ENCODE measurements around the gene FBN2.
"Not testable (repeated sequence)": the region's sequence is repeated elsewhere in the genome, so short reads cannot be mapped to it uniquely, and the experiment has no call there.

FBN2 gene

GRCh38 chr5:128455841-128456361 lies 82.1 kb downstream of the FBN2 start:
- Histone ChIP-seq H3K27me3 (ENCODE audit: insufficient read depth, low read length, poor library complexity, severe bottlenecking) (no peaks in the 10 kb centered on the region), H3K4me3 (ENCODE audit: low read length, poor library complexity, severe bottlenecking) (no peak overlapping the region), H3K9ac (ENCODE audit: low read depth, low read length, poor library complexity, severe bottlenecking) (no peak overlapping the region), H3F3A (ENCODE audit: low read depth) (no peaks in the 10 kb centered on the region), H3K4me2 (ENCODE audit: low read depth, low read length, poor library complexity, severe bottlenecking) (no peak overlapping the region), H3K79me2 (ENCODE audit: insufficient read depth, low read length) (no peaks in the 10 kb centered on the region), H3K36me3 (ENCODE audit: insufficient read depth, low read length) (no peaks in the 10 kb centered on the region), H3K4me1 (ENCODE audit: insufficient read depth, low read length, poor library complexity, severe bottlenecking) (peaks cover 12% of the 10 kb centered on the region), H2AFZ (ENCODE audit: low read length) (no peak overlapping the region), H4K20me1 (ENCODE audit: insufficient read depth, low read length, poor library complexity, severe bottlenecking) (no peaks in the 10 kb centered on the region), H3K9me2 (replicated peaks; ENCODE audit: low read depth, low read length) (no peaks in the 10 kb centered on the region), H3K9me3 (ENCODE audit: insufficient read depth, low read depth, low read length) (no peaks in the 10 kb centered on the region)
- TF ChIP-seq CTCF (conservative IDR thresholded peaks at IDR 0.05; ENCODE audit: low read length) (no peak), EZH2phosphoT487 (IDR thresholded peaks at IDR 0.05; ENCODE audit: borderline replicate concordance) (no peak)

GRCh38 chr5:128453121-128453520 lies 84.9 kb downstream of the FBN2 start:
- peak overlapping the region; percentile 83; the same call in 1 of the 2 replicates for H2AFZ ChIP-seq (ENCODE audit: low read length)
- H3K27me3 ChIP-seq (ENCODE audit: insufficient read depth, low read length, poor library complexity, severe bottlenecking) = no peaks in the 10 kb centered on the region
- peak overlapping the region; percentile 27 for H3K4me2 ChIP-seq (ENCODE audit: low read depth, low read length, poor library complexity, severe bottlenecking)
- H3K4me3 ChIP-seq (ENCODE audit: low read length, poor library complexity, severe bottlenecking) = no peak overlapping the region
- H3K9me3 ChIP-seq (ENCODE audit: insufficient read depth, low read depth, low read length) = no peaks in the 10 kb centered on the region
- no peaks in the 10 kb centered on the region for H4K20me1 ChIP-seq (ENCODE audit: insufficient read depth, low read length, poor library complexity, severe bottlenecking)
- no peaks in the 10 kb centered on the region for H3K9me2 ChIP-seq (replicated peaks; ENCODE audit: low read depth, low read length)
- TF ChIP-seq CTCF (conservative IDR thresholded peaks at IDR 0.05; ENCODE audit: low read length) (no peak), EZH2phosphoT487 (IDR thresholded peaks at IDR 0.05; ENCODE audit: borderline replicate concordance) (no peak)
- H3K36me3 ChIP-seq (ENCODE audit: insufficient read depth, low read length) = no peaks in the 10 kb centered on the region
- no peak overlapping the region for H3K9ac ChIP-seq (ENCODE audit: low read depth, low read length, poor library complexity, severe bottlenecking)
- no peaks in the 10 kb centered on the region for H3F3A ChIP-seq (ENCODE audit: low read depth)
- H3K4me1 ChIP-seq (ENCODE audit: insufficient read depth, low read length, poor library complexity, severe bottlenecking) = peaks cover 12% of the 10 kb centered on the region
- no peaks in the 10 kb centered on the region for H3K79me2 ChIP-seq (ENCODE audit: insufficient read depth, low read length)

- H4K20me1 ChIP-seq (ENCODE audit: insufficient read depth, low read length, poor library complexity, severe bottlenecking); H3F3A ChIP-seq (ENCODE audit: low read depth); H3K27me3 ChIP-seq (ENCODE audit: insufficient read depth, low read length, poor library complexity, severe bottlenecking); H3K9ac ChIP-seq (ENCODE audit: low read depth, low read length, poor library complexity, severe bottlenecking); H2AFZ ChIP-seq (ENCODE audit: low read length); H3K9me3 ChIP-seq (ENCODE audit: insufficient read depth, low read depth, low read length); H3K4me3 ChIP-seq (ENCODE audit: low read length, poor library complexity, severe bottlenecking); H3K79me2 ChIP-seq (ENCODE audit: insufficient read depth, low read length); H3K4me1 ChIP-seq (ENCODE audit: insufficient read depth, low read length, poor library complexity, severe bottlenecking); H3K4me2 ChIP-seq (ENCODE audit: low read depth, low read length, poor library complexity, severe bottlenecking); H3K36me3 ChIP-seq (ENCODE audit: insufficient read depth, low read length); H3K9me2 ChIP-seq (replicated peaks; ENCODE audit: low read depth, low read length): not testable (repeated sequence)
Observed at GRCh38 chr5:128447224-128447623, 90.8 kb downstream of the FBN2 start.

GRCh38 chr5:128441941-128442350 lies 96.1 kb downstream of the FBN2 start:
- Histone ChIP-seq H3K36me3 (ENCODE audit: insufficient read depth, low read length) (no peaks in the 10 kb centered on the region), H3K79me2 (ENCODE audit: insufficient read depth, low read length) (no peaks in the 10 kb centered on the region), H3K4me3 (ENCODE audit: low read length, poor library complexity, severe bottlenecking) (no peak overlapping the region), H3K9me3 (ENCODE audit: insufficient read depth, low read depth, low read length) (no peaks in the 10 kb centered on the region), H3K9ac (ENCODE audit: low read depth, low read length, poor library complexity, severe bottlenecking) (no peak overlapping the region), H4K20me1 (ENCODE audit: insufficient read depth, low read length, poor library complexity, severe bottlenecking) (no peaks in the 10 kb centered on the region), H3K27me3 (ENCODE audit: insufficient read depth, low read length, poor library complexity, severe bottlenecking) (no peaks in the 10 kb centered on the region), H3F3A (ENCODE audit: low read depth) (no peaks in the 10 kb centered on the region), H3K4me2 (ENCODE audit: low read depth, low read length, poor library complexity, severe bottlenecking) (no peak overlapping the region), H2AFZ (ENCODE audit: low read length) (no peak overlapping the region), H3K9me2 (replicated peaks; ENCODE audit: low read depth, low read length) (no peaks in the 10 kb centered on the region), H3K4me1 (ENCODE audit: insufficient read depth, low read length, poor library complexity, severe bottlenecking) (no peaks in the 10 kb centered on the region)
- no peak for TF ChIP-seq EZH2phosphoT487 (IDR thresholded peaks at IDR 0.05; ENCODE audit: borderline replicate concordance)
- no peak for TF ChIP-seq CTCF (conservative IDR thresholded peaks at IDR 0.05; ENCODE audit: low read length)

Measured in Loucy (cell line).